Measurements from ENCODE around the gene LSM7.

- no peak for TF ChIP-seq EZH2 (IDR thresholded peaks at IDR 0.05; ENCODE audit: low read length, unreplicated experiment)
- TF ChIP-seq, protein P1, sequence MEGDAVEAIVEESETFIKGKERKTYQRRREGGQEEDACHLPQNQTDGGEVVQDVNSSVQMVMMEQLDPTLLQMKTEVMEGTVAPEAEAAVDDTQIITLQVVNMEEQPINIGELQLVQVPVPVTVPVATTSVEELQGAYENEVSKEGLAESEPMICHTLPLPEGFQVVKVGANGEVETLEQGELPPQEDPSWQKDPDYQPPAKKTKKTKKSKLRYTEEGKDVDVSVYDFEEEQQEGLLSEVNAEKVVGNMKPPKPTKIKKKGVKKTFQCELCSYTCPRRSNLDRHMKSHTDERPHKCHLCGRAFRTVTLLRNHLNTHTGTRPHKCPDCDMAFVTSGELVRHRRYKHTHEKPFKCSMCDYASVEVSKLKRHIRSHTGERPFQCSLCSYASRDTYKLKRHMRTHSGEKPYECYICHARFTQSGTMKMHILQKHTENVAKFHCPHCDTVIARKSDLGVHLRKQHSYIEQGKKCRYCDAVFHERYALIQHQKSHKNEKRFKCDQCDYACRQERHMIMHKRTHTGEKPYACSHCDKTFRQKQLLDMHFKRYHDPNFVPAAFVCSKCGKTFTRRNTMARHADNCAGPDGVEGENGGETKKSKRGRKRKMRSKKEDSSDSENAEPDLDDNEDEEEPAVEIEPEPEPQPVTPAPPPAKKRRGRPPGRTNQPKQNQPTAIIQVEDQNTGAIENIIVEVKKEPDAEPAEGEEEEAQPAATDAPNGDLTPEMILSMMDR (conservative IDR thresholded peaks at IDR 0.05; ENCODE audit: low read depth, low read length): no peak
Measured at GRCh38 chr19:2335848-2336247, 7.5 kb upstream of the LSM7 start.

All from PC-3 (cell line).